SH-SY5Y (cell line): ENCODE results near the gene COMMD6.

Experiments
- GATA2 ChIP-seq: IDR thresholded peaks from 2 replicates; pipeline ENCODE4 v1.6.1; 2011; ENCODE audit warnings: mild to moderate bottlenecking, low read depth, low read length
- GATA3 ChIP-seq: IDR thresholded peaks from 2 replicates; pipeline ENCODE4 v1.6.1; 2011; ENCODE audit warnings: low read depth, mild to moderate bottlenecking, low read length, moderate library complexity

- no peak for TF ChIP-seq GATA2
- no peak for TF ChIP-seq GATA3
These were observed 43.1 kb downstream of the COMMD6 start for GRCh38 chr13:75494491-75494890.
